ENCODE measurements around the gene PRKAR2A. TPM values are rescaled to one million over a fixed set of nuclear protein-coding genes. Genes with fewer than 3 reads are reported as not detected.
"Not testable (repeated sequence)": the region's sequence is repeated elsewhere in the genome, so short reads cannot be mapped to it uniquely, and the experiment has no call there.

The PRKAR2A gene
- polyA plus RNA-seq, 2 of the 4 experiments (the other 2 are of a cell fraction) = 15.3 to 17.2 TPM

GRCh38 chr3:48723725-48724124 is 123.9 kb downstream of the PRKAR2A start:
- ChIA-PET POLR2A (no interaction called here), CTCF (no interaction called here)
- ATAC-seq = no peak
- no peak for FAIRE-seq
- no peak for DNase-seq (ENCODE audit: low read depth in 1 of 2, low spot score in 1 of 2)
- TF ChIP-seq KDM1A (IDR thresholded peaks at IDR 0.05; ENCODE audit: low read depth) = no peak
- TF ChIP-seq REST (IDR thresholded peaks at IDR 0.05) = no peak
- TF ChIP-seq RAD21 (conservative IDR thresholded peaks at IDR 0.05 in 1 of 2, IDR thresholded peaks at IDR 0.05 in 1 of 2) = no peak
- TF ChIP-seq POLR2A (IDR thresholded peaks at IDR 0.05; ENCODE audit: low read length) = no peak
- TF ChIP-seq, protein P1, sequence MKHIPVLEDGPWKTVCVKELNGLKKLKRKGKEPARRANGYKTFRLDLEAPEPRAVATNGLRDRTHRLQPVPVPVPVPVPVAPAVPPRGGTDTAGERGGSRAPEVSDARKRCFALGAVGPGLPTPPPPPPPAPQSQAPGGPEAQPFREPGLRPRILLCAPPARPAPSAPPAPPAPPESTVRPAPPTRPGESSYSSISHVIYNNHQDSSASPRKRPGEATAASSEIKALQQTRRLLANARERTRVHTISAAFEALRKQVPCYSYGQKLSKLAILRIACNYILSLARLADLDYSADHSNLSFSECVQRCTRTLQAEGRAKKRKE (CRISPR knock-in tag; IDR thresholded peaks at IDR 0.05; ENCODE audit: low read depth) = no peak
- no peak for TF ChIP-seq HDAC2 (IDR thresholded peaks at IDR 0.05)
- no peak for TF ChIP-seq CHD2 (IDR thresholded peaks at IDR 0.05; ENCODE audit: low read length, partially characterized antibody)
- TF ChIP-seq CHD4 (IDR thresholded peaks at IDR 0.05; ENCODE audit: borderline replicate concordance) = no peak
- no peak for TF ChIP-seq MAZ (IDR thresholded peaks at IDR 0.05; ENCODE audit: borderline replicate concordance, low read depth, low read length)
- TF ChIP-seq HEYL (CRISPR knock-in tag; IDR thresholded peaks at IDR 0.05) = no peak
- no peak for TF ChIP-seq BHLHE40 (IDR thresholded peaks at IDR 0.05; ENCODE audit: low read depth, low read length)
- TF ChIP-seq CEBPB (IDR thresholded peaks at IDR 0.05) = no peak
- TF ChIP-seq FOSL2 (IDR thresholded peaks at IDR 0.05) = no peak
- no peak for TF ChIP-seq FOSL2 (CRISPR knock-in tag; IDR thresholded peaks at IDR 0.05)
- no peak for TF ChIP-seq ZC3H11A (IDR thresholded peaks at IDR 0.05)
- no peak for TF ChIP-seq CBX2 (IDR thresholded peaks at IDR 0.05; ENCODE audit: borderline replicate concordance, low read depth)
- TF ChIP-seq MAX (IDR thresholded peaks at IDR 0.05) = no peak
- TF ChIP-seq, protein P2, sequence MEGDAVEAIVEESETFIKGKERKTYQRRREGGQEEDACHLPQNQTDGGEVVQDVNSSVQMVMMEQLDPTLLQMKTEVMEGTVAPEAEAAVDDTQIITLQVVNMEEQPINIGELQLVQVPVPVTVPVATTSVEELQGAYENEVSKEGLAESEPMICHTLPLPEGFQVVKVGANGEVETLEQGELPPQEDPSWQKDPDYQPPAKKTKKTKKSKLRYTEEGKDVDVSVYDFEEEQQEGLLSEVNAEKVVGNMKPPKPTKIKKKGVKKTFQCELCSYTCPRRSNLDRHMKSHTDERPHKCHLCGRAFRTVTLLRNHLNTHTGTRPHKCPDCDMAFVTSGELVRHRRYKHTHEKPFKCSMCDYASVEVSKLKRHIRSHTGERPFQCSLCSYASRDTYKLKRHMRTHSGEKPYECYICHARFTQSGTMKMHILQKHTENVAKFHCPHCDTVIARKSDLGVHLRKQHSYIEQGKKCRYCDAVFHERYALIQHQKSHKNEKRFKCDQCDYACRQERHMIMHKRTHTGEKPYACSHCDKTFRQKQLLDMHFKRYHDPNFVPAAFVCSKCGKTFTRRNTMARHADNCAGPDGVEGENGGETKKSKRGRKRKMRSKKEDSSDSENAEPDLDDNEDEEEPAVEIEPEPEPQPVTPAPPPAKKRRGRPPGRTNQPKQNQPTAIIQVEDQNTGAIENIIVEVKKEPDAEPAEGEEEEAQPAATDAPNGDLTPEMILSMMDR (IDR thresholded peaks at IDR 0.05) = no peak
- WGBS (ENCODE audit: missing lambda C conversion rate) = 69% methylated on average over 7 of the region's 7 CpGs
- Histone ChIP-seq H3K4me1 (peaks cover 23% of the 10 kb centered on the region; the same call in 2 of the 3 replicates), H3K4me3 (no peak overlapping the region), H3K9me3 (no peaks in the 10 kb centered on the region), H3K4me2 (peak overlapping the region; percentile 43; the same call in 1 of the 3 replicates), H3K27ac (no peak overlapping the region)

GRCh38 chr3:48723293-48723692 is 124.4 kb downstream of the PRKAR2A start:
- peak overlapping the region; percentile 43; the same call in 2 of the 3 replicates for H3K4me2 ChIP-seq
- POLR2A ChIA-PET, H3K4me3 ChIP-seq, H3K27ac ChIP-seq, H3K9me3 ChIP-seq, FAIRE-seq, ATAC-seq, CTCF ChIA-PET: not testable (repeated sequence)
- peaks cover 23% of the 10 kb centered on the region; the same call in 2 of the 3 replicates for H3K4me1 ChIP-seq
- 48% methylated on average over 3 of the region's 3 CpGs for WGBS (ENCODE audit: missing lambda C conversion rate)
- peak in 1 of 2 experiments; percentile 31 for DNase-seq (ENCODE audit: low read depth in 1 of 2, low spot score in 1 of 2)
